Prostate gland (tissue), 2 donors: ENCODE data around the gene GLP2R.
"Not testable (repeated sequence)": the region's sequence is repeated elsewhere in the genome, so short reads cannot be mapped to it uniquely, and the experiment has no call there.

Source experiments
- CTCF ChIP-seq, 4 experiments: fragments of 200-600 bp in 2 of 4; fragments of 450-650 bp in 2 of 4; sonication (generic) in 2 of 4; IDR thresholded peaks; 1 replicate in 3 of 4; 2 replicates in 1 of 4; pipeline ENCODE4 v1.5.1; 2016 to 2019; ENCODE audit warnings: antibody characterized with exemption in 4 of 4, mild to moderate bottlenecking in 2 of 4, moderate library complexity in 2 of 4
- POLR2A ChIP-seq: fragments of 450-650 bp; IDR thresholded peaks from one replicate; pipeline ENCODE4 v1.6.1; 2016; ENCODE audit warnings: antibody characterized with exemption, mild to moderate bottlenecking
- POLR2AphosphoS5 ChIP-seq: sonication (generic); formaldehyde crosslinking; IDR thresholded peaks from one replicate; pipeline ENCODE4 v1.6.1; 2017; ENCODE audit warnings: antibody characterized with exemption

GRCh38 chr17:9783465-9783864 lies 42.3 kb upstream of the GLP2R start:
- not testable (repeated sequence) for TF ChIP-seq CTCF (IDR thresholded peaks at IDR 0.05); POLR2A; POLR2AphosphoS5
